CD4-positive, alpha-beta T cell treated with Interferon gamma for 1 hour (primary cell): ENCODE measurements around the gene ZDHHC14.

ENCODE experiments used
- DNase-seq: peaks from one replicate; pipeline ENCODE4 v3.0.0-alpha.2; 2020

Gene ZDHHC14

DNA sequence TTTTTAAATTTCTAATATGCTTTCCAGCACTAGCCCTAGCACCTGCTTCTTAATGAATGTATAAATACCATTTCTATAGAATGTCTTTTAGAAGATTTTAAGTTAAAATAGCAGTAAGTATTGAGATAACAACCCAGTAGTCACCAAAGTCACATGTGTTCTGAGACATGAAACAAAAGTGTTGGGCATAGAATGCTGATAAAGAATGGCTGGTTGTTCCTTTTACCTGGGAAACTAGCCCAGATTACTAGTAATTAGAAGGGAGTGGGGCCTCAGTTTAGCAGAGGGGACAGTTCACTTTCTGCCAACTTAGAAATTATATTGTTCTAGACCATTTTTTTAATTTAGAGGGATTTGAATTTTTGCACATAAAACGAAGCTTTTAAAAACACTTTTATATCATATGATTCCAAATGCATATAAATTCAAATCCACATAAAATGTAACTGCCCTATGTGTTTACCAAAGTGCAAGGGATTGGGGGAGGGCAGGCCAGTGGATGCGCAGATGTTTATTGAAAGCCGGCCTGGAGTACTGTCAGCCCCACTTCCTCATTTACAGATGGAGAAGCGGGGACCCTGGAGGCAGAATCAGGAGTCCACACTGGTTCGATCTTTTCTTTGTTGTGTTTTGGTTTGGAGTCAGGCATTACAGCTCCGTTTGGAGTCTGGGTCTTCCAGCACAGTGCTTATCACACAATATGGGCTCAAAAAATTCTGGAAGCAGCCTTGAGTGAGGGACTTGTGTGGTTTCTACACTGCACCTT is 139.8 kb downstream of the ZDHHC14 start:
- DNase-seq = no peak

DNA sequence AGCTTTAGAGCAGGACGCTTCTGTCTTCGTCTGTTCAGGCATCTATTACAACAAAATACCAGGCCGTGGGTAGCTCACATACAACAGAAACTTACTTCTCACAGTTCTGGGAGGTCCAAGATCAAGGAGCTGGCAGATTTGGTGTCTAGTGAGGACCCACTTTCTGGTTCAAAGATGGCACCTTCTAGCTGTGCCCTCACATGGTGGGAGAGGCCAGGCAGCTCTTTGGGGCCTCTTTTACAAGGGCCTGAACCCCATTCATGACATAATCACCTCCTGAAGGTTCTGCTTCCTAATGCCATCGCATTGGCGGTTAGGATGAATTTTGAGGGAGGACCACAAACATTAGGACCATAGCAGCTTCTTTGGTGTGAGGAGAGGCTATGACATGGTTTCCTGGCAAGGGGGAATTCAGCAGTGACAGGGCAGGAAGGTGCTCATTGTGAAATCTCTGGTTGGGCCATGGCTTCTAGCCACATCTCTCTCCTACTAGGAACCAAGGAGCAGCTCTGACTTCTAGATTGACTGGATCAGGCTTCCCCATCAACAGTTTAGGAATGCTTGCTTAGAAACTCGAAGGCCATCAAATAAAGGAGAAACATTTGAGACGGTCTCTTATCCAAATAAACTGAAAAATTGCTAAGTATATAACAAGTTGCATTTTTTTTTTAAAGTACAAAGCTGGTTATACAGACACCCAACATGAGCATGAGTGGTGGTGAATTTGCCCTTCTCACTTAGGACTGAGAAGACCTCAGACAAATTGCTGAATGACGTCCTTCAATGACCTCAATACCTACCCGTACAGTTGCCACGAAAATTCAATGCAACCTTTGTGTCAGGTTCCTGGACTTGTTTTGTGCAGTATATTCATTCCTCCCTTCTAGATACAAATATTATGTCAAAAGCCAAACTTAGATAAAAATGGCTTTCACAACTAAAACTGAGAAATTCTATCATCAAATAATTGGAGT is 140.7 kb downstream of the ZDHHC14 start:
- DNase-seq = peak; percentile 16

DNA sequence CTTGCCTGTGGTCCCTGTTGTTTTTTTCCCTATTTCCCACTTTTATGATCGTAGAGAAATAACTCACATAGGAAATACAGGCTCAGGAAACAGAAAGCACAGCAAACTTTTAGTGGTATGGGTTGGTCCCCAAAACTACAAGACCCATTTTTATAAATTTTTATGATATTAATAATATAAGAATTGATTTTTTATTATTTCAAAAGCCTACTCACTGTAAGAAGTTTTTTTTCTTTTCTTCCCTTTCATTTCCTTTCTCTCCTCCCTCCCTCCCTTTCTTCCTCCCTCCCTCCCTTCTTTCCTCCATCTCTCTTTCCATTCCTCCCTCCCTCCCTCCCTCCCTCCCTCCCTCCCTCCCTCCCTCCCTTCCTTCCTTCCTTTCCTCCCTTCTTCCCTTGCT is 141.5 kb downstream of the ZDHHC14 start:
- no peak for DNase-seq

DNA sequence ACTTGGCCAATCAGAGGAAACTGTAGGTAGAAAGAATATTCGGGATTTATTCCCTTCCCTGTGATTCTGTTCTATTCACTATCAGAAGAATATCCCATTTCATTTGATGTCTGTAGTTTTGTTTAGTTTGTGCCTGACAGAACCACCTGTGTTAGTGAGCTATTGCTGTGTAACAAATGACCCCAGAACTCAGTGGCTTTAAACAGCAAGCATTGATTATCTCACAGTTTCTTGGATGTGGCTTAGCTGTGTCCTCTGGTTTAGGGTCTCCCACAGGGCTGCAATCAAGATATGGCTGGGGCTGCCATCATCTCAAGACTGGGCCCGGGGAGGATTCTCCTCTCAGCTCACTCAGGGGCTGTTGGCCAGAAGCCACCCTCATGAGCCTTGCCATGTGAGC is 143.7 kb downstream of the ZDHHC14 start:
- no peak for DNase-seq

DNA sequence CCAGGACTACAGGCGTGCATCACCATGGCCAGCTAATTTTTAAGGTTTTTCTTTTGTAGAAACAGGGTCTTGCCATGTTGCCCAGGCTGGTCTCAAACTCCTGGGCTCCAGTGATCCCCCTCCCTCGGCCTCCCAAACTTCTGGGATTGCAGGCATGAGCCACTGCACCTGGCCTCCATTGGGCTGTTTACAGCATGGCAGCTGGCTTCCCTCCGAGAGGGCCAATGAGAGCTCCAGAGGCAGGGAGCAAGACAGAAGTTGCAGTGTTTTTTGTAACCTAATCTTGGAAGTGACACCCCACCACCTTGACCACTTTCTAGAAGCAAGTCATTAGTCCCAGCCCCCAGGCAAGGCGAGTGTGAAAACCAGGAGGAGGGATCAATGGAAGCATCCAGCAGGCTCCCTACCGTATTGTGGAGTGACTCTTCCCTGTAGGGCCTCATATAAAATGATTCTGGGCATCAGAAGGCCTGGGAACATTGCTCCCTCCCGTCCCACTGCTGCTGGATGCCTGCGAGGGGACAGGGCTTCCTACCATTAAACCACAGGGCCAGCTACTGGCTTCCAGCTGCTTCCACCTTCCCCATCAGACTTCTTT is 144.4 kb downstream of the ZDHHC14 start:
- no peak for DNase-seq

DNA sequence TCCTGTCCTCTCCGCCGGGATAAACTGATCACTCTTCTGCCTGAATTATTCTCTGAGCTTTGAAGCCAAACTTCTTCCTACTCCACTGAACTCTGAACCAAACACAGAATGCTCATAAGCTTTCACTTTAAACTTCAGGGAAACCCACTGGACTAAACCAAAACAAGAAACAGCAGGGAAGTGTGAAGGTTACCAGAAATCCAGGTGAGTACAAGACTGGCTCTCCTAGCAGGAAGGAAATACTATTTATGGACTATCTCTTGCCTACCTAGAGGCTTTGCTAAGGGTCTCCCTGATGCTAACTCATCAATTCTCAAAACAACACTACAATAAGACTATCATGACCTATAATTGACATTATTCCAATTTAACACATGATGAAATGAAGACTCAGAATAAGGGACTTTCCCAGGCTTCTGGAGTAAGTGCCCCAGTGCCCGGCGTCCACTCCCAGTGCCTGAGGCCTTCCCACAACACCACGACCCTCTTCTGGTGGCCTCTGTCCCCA is 145.0 kb downstream of the ZDHHC14 start:
- DNase-seq = no peak

DNA sequence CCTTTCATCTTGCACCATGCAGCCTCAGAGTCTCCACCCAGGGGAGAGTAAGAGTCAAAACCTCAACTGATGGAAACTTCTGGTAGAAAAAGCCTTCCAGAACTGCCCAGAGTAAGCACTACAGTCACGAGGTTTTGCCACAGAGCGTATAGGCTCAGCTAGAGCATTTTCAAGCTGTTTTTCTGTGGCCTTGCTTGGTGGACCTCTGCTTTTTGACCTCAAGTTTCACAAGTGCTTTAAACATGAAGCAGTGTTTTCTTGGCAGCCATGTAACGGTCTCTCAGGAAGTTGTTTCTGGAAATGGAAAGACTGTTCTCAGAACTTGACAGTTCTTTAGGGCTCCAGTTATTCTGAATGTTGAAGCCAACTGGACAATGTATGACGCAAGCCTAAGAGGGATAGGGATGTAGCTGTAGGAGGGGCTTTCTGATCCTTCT is 146.5 kb downstream of the ZDHHC14 start:
- DNase-seq = no peak

DNA sequence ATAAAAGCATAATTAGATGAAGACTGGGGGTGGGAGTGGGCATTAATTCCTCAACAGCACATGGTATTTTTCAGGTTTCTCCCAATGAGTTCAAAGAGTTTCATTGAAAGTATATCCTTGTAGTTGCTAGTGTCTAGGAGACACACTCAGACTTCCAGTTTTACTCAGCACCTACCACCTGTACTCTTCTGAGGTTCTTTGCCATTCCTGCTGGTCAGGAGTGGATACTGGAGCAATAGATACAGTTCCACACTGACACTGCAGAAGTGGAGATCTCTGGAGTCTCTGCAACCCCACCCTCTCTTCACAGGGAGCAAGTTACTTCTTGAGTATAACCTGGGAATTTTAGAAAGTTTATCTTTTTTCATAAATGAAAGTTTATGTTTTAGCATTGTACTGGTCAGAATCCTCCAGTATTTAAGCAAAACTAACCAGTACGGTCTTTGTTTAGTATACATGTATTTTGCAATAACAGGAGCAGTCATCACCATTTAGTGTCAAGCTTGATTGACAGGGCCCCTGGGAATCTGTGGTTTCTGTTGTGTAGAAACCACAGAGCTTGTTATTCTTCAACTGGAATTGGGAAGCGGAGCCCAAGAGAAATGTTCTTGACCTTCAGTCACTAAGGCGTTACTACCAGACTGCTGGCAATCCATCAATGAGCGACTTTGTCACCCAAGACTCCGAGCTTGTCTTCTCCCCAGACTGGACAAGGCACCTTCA is 148.1 kb downstream of the ZDHHC14 start:
- peak; percentile 8 for DNase-seq

DNA sequence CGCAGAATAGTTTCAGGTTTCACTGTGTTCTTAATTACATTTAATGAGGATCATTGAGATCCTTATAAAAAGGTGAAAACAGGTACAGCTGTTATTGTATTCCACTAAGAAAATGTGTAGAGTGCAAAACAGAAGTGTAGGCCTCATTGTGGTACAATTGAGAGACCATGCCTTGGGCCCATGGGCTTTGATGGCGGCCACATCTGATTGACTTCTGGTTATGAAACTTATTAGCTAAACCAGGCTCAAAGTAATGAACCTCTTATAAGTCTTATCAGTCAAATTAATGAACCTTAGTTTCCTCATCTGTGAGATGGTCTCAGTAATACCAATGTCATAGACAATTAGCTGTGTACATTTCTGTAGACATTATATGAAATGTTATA is 148.7 kb downstream of the ZDHHC14 start:
- DNase-seq = no peak

DNA sequence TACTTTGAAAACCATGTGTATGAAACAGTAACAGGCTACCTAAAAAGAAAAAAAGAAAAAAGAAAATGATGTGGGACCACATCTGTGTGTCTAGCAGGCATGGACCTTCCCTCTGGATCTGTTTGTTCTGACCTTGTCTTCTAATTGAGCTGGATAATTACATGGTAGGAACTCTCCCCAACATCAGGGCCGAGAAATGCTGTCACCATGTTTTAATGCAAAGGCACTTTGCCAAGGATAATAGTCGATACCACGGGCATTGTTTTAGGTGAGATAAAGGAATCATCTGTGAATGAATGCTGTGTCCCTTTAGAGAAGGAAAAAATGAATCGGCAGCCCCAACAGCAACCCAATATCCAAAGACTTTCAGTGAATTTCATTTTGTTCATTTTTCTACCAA is 149.1 kb downstream of the ZDHHC14 start:
- no peak for DNase-seq

DNA sequence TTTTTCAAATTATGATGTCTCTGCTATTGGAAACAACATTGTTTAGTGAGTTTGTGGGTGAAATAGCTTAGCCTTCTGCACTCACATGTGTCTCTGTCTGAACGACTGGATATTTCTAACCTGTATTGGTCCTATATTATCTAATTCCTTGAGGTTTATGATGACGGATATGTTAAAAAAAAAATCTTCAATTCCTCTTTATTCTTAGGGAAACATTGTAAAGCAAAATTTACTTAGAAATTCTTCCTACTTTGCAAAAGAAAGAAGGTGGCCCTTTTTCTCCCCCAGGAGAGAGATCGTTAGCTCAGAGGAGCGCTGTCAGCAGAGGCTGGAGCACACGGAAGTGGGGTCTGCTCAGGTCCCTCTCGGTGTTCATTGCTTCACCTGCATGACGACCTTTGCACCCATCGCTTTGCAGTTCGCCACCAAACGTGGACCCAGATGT is 149.8 kb downstream of the ZDHHC14 start:
- DNase-seq = no peak

DNA sequence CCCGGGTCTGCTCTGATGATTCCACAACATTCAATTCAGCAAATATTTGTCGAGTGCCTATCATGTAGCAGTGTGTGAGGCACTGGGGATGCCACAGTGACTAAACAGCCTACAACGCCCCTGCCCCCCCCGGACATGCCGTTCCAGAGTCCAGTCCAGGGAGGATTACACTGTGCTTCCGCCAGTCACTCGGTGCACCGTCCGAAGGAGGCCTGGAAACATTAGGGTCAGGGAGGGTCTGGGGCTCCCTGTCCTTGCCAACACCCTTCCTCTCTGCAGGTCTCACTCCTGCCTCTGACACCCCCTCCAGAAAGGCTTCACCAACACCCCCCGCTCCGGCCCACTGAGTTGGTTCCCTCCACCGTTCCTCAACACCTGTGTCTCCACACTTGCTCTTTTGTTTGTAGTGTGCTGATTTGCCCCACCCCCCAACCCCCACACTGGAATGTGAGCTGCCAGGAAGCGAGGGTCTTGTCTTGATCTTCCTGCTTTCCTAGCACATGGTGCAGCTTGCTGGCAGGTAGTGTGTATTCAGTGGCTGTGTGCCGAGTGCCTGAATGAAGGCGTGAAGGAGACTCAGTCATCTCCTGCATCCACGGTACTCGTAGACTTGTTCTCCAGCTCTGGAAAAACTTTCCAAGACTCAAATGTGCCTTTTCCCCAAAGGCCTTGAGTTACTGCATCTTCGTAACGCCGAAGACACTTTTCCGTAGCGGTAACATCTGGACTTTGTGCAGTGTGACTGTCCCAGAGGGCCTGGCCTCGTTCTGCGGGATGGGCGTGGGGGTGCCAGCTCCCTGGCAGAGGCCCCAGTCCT is 150.4 kb downstream of the ZDHHC14 start:
- DNase-seq = no peak

DNA sequence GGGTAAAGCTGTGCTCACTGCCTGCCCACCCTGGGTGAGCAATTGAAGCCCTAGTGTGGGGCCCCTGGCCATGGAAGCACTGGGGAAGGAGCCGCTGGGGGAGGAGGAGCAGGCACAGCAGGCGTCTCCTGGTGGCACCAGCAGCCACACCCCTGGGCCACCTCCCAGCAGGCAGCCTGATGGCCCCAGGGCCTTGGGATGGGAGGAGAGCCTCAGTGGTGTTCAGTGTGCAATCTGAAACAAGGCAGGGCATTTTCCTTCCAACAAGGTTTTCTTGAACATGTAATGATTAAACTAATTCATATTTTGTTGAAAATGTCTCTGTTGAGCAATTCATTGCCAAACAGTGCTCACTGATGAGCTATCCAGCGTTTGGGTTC is 151.0 kb downstream of the ZDHHC14 start:
- no peak for DNase-seq

DNA sequence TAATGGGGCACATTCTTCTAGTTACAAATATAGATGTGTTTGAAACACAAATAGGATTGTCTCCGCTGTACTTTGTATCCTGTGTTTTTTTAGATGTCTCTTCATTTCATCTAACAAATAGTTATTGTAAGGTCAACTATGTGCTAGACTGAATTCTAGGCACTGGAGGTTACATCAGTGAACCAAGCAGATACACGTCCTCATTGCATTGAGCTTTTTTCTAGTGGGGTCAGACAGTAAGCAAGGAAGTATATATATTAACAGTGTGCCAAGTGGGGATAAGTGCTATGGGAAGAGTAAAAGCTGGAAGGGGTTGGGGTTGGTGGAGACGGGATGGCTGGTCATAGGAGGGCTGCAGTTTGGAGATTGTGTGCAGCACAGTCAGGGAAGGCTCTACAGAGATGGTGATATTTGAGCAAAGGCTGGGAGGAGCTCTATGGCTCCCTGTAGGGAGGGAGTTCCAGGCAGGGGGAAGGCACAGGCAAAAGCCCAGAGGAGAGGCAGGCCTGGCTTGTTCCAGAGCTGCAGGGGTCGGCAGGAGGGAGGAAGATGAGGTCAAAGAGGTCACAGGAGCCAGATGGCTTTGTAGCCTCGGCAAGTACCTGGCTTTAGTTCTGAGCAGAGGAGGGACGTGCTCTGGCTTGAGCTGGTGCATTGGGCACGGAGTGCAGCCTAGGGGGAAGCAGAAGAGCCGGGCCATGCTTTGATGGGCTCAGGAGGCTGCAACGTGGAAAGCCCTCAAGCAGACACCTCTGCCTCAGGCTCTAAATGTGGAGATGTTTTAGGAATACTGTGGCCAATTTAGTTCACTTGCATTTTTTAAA is 152.3 kb downstream of the ZDHHC14 start:
- no peak for DNase-seq

DNA sequence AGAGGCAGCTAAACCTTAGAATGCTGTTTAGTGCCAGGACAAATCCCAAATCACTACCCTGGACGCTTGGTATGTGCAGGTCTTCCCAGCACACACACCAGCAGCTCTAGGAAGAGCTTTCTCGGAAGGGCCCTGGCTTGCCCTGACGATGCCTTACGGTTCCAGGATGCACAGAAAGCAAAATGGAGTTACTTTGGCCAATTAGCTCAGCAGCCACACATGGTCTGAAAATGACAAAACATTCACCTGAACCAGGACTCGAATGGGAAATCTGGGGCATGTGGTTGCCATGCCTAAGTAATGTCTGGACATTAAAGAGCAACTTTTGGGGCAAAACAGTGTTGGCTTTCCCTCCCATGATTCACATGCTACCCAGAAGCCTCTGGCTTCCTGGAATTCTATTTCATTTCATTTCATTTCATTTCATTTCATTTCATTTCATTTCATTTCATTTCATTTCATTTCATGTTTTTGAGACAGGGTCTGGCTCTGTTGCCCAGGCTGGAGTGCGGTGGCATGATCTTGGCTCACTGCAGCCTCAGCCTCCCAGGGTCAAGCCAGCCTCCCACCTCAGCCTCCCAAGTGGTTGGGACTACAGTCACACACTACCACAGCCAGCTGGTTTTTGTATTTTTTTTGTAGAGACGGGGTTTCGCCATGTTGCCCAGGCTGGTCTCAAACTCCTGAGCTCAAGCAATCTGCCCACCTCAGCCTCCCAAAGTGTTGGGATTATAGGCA is 153.3 kb downstream of the ZDHHC14 start:
- DNase-seq = no peak

DNA sequence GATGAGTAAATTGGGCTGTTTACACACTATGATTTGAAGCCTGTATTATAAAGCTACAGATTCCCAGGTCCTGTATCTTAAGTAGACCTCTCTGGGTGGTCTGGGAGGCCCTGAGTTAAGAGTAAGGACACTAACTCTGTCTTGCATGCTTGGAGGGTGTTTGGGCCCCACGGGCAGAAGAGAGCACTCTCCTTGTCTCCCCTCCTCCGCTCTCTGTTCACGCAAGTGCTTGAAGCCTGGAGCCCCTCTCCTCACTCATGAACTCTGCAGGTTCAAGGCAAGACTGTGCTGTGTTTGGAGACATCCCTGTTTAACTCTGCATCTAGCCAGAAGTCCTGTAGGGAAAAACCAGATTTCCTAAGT is 154.0 kb downstream of the ZDHHC14 start:
- no peak for DNase-seq

DNA sequence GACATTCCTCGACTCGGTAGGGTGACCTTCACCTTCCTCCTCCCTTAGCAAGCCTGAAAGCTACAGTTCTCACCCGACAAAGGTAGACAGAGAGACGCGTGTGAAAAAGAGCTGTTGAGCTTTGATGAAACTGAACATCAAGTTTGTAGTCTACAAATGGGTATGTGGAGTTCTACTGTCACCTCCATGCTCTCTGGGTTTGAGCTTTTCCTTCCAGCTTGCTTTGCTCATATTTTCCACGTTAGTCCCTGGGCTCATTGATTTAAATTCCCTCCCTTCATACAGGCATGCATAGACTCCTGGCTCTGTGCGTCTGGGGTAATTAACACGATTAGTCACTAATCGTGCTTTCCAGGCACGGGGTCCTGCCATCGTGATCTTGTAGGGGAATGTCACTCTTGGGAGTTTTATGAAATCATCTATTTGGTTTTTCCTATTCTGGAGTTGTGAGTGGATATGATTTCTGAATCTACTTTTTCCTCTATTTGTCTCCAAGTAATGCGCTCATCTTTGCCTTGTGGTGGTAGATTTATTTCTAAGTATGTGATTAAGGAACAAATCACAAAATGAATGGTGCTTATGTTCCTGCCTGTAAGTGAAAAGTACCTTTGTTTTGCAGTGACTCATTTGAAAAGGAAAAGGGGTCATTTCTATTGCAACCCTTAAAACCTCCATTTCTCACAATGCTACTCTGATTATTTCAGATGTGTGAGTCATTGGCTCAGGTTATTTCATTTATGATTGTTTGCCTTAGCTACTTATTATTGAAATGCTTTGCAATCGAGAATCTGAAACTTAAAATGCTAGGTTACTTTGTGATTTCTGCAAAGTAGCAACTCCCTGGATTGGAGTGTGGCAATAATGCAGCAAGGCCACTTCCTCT is 154.6 kb downstream of the ZDHHC14 start:
- DNase-seq = peak; percentile 27

DNA sequence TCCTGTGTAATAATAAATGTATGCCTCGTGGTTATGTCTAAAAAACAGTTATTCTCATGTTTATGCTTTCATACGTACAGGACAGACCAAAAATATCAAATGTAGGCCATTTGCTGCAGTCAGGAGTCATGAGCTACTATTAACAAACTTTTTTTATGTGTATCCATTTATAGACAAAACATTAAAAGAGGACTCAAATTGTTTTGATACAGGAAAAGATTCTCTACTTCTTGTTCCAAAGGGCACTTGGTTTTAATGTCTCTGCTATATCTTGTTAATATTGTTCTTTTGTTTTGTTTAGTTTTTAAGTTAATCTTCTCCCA is 155.2 kb downstream of the ZDHHC14 start:
- no peak for DNase-seq

DNA sequence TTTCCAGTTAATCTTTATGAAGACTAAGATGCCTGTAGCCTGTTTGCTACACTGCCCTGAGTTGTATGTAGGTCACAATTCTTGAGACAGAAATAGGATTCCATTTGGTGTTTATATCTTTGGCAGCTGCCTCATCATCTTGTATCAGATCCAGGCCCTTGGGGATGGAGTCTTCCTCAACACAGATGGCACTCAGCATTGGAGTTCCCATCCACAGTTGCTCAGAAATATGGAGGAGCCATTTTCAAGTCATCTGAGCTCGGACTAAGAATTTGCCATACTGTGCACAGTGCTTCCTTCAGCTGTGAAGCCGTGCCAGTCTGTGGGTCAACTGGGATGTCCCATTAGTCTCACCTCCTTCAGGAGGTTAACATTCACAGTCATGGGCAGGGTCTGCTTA is 156.6 kb downstream of the ZDHHC14 start:
- no peak for DNase-seq
